SK-N-SH (cell line): ENCODE data around the gene HBQ1. TPM values are rescaled to one million over a fixed set of nuclear protein-coding genes. Genes with fewer than 3 reads are reported as not detected.

Experiments used
- CTCF ChIA-PET: fragments of 300-600, 350-600 bp; formaldehyde crosslinking; extraction: SDS; loops from one replicate; lab custom pipeline; 2021; lab: Yijun Ruan, JAX
- POLR2A ChIA-PET: fragments of 350-600 bp; sonication (Branson Sonifier 250); formaldehyde crosslinking; extraction: SDS; loops from one replicate; lab custom pipeline; 2020; ENCODE audit warnings: antibody characterized with exemption, inconsistent platforms; lab: Yijun Ruan, JAX
- DNase-seq: peaks from one replicate; pipeline ENCODE4 v3.0.0; 2012
- H2AFZ ChIP-seq: fragments of 200-600 bp; sonication (generic); 2 replicates; pipeline ENCODE4 v1.8.1; 2016; ENCODE audit warnings: antibody characterized with exemption, mild to moderate bottlenecking, low read depth
- H3F3A ChIP-seq: fragments of 200-600 bp; sonication (generic); replicated peaks from 2 replicates; pipeline ENCODE3; 2016; ENCODE audit warnings: antibody characterized with exemption, mild to moderate bottlenecking; ENCODE audit not compliant: insufficient read depth
- H3K27ac ChIP-seq, 2 experiments: fragments of 200-500 bp in 1 of 2; fragments of 200-600 bp in 1 of 2; sonication (Bioruptor generic) in 1 of 2; sonication (generic), shearing (Covaris generic) in 1 of 2; 2 replicates each; pipeline versions ENCODE4 v1.5.1 to v1.6.1; 2014 to 2016; ENCODE audit warnings: low read depth in 2 of 2, inconsistent platforms in 1 of 2, low read length in 1 of 2, mild to moderate bottlenecking in 1 of 2, mixed read lengths in 1 of 2
- H3K27me3 ChIP-seq: fragments of 200-600 bp; sonication (generic), shearing (Covaris generic); 2 replicates; pipeline ENCODE4 v1.6.1; 2016; ENCODE audit warnings: mixed run types; ENCODE audit not compliant: insufficient read depth
- H3K36me3 ChIP-seq, 2 experiments: fragments of 200-500 bp in 1 of 2; fragments of 200-600 bp in 1 of 2; sonication (Bioruptor generic) in 1 of 2; sonication (generic) in 1 of 2; replicated peaks in 1 of 2; 2 replicates each; pipeline versions ENCODE3 to v1.5.1; 2014 to 2016; ENCODE audit warnings: low read length in 1 of 2, mild to moderate bottlenecking in 1 of 2; ENCODE audit not compliant: insufficient read depth in 2 of 2, control insufficient read depth in 1 of 2
- H3K4me1 ChIP-seq, 2 experiments: fragments of 200-500 bp in 1 of 2; fragments of 200-600 bp in 1 of 2; sonication (Bioruptor generic) in 1 of 2; sonication (generic), shearing (Covaris generic) in 1 of 2; 2 replicates each; pipeline versions ENCODE4 v1.5.1 to v1.6.1; 2014 to 2016; ENCODE audit warnings: low read depth in 1 of 2, low read length in 1 of 2, mixed run types in 1 of 2; ENCODE audit not compliant: insufficient read depth in 2 of 2, control insufficient read depth in 1 of 2
- H3K4me2 ChIP-seq: fragments of 200-600 bp; sonication (generic), shearing (Covaris generic); 2 replicates; pipeline ENCODE4 v1.6.1; 2017; ENCODE audit warnings: mixed run types
- H3K4me3 ChIP-seq, 2 experiments: fragments of 200-500 bp in 1 of 2; fragments of 200-600 bp in 1 of 2; sonication (Bioruptor generic) in 1 of 2; sonication (generic), shearing (Covaris generic) in 1 of 2; 2 replicates each; pipeline versions ENCODE4 v1.5.1 to v1.8.1; 2014 to 2016; ENCODE audit warnings: low read depth in 2 of 2, inconsistent platforms in 1 of 2, low read length in 1 of 2, mild to moderate bottlenecking in 1 of 2, mixed read lengths in 1 of 2, moderate library complexity in 1 of 2
- H3K79me2 ChIP-seq: fragments of 200-600 bp; sonication (generic); 2 replicates; pipeline ENCODE4 v1.8.1; 2017; ENCODE audit warnings: mild to moderate bottlenecking; ENCODE audit not compliant: insufficient read depth
- H3K9ac ChIP-seq: fragments of 200-600 bp; sonication (generic); 2 replicates; pipeline ENCODE4 v1.6.1; 2017; ENCODE audit warnings: mixed run types
- H3K9me2 ChIP-seq: fragments of 200-600 bp; sonication (generic); 2 replicates; pipeline ENCODE4 v1.6.1; 2017; ENCODE audit warnings: mixed run types
- H3K9me3 ChIP-seq: fragments of 200-600 bp; sonication (generic); 2 replicates; pipeline ENCODE4 v1.6.1; 2017; ENCODE audit warnings: mixed run types, mild to moderate bottlenecking, moderate library complexity
- H4K20me1 ChIP-seq: fragments of 200-600 bp; sonication (generic); 2 replicates; pipeline ENCODE4 v1.6.1; 2017; ENCODE audit warnings: mild to moderate bottlenecking, mixed run types; ENCODE audit not compliant: insufficient read depth
- CTCF ChIP-seq: fragments of 200-600 bp; sonication (generic); IDR thresholded peaks from 2 replicates; pipeline ENCODE4 v1.6.1; 2017; ENCODE audit warnings: antibody characterized with exemption, mild to moderate bottlenecking, moderate library complexity
- GATA2 ChIP-seq: sonication (generic); formaldehyde crosslinking; IDR thresholded peaks from 2 replicates; pipeline ENCODE4 v1.5.0; 2020; ENCODE audit warnings: mild to moderate bottlenecking, missing genetic modification reagents
- IRF3 ChIP-seq: fragments of 150-350 bp; IDR thresholded peaks from 2 replicates; pipeline ENCODE4 v1.6.1; 2016; ENCODE audit warnings: mild to moderate bottlenecking, low read depth, low read length
- JUND ChIP-seq: IDR thresholded peaks from 2 replicates; pipeline ENCODE4 v1.4.0; 2012
- RCOR1 ChIP-seq: fragments of 150-350 bp; IDR thresholded peaks from 2 replicates; pipeline ENCODE4 v1.6.1; 2017; ENCODE audit warnings: antibody characterized with exemption, low read length
- TCF12 ChIP-seq: IDR thresholded peaks from 2 replicates; pipeline ENCODE4 v1.4.0; 2012
- TEAD4 ChIP-seq: IDR thresholded peaks from 2 replicates; pipeline ENCODE4 v1.4.0; 2012; ENCODE audit warnings: mild to moderate bottlenecking, borderline replicate concordance; ENCODE audit not compliant: insufficient read depth
- WGBS: methylation state at CpG from one replicate; pipeline ENCODE4 v1.1.6; 2017; ENCODE audit warnings: low lambda C conversion rate; 5-methylcytosine and 5-hydroxymethylcytosine counted together
- polyA plus RNA-seq, 3 experiments: library from polyadenylated mRNA; depleted of rRNA; stranded (reverse); fragments of >200 nt; gene quantifications; 2 replicates each; pipeline ENCODE4 v1.2.3, GENCODE V29; 2012
- TF ChIP-seq, protein P1 (sequence below): fragments of 150-350 bp; IDR thresholded peaks from 2 replicates; pipeline ENCODE4 v1.6.1; 2017; ENCODE audit warnings: antibody characterized with exemption, low read length, low read depth, borderline replicate concordance
- TF ChIP-seq, protein P2 (sequence below): IDR thresholded peaks from 2 replicates; pipeline ENCODE4 v1.6.1; 2012; ENCODE audit warnings: mild to moderate bottlenecking, low read depth, low read length, moderate library complexity

The HBQ1 gene
- polyA plus RNA-seq, 1 of the 3 experiments (the other 2 are of a cell fraction), result 5.2 TPM

GRCh38 chr16:187330-187729, 7.1 kb downstream of the HBQ1 start:
- Histone ChIP-seq H3K4me1 (no peaks in the 10 kb centered on the region), H3K79me2 (no peaks in the 10 kb centered on the region), H3K9me2 (no peaks in the 10 kb centered on the region), H3F3A (peaks cover 9% of the 10 kb centered on the region), H3K27ac (no peak overlapping the region), H3K9ac (no peak overlapping the region), H3K9me3 (no peaks in the 10 kb centered on the region), H2AFZ (no peak overlapping the region), H3K27me3 (no peaks in the 10 kb centered on the region), H3K4me3 (no peak overlapping the region), H3K36me3 (peaks cover 16 to 47% of the 10 kb centered on the region in 2 experiments), H4K20me1 (0 out of 2 replicates have a peak, but pooled peaks cover 11% of the 10 kb centered on the region), H3K4me2 (no peak overlapping the region)
- ChIA-PET CTCF (interaction anchor here (0.6 kb wide), 1 partner anchor 175 kb away, joined by 3 read pairs; no protein-coding TSS in a partner anchor), POLR2A (no interaction called here)
- no peak for DNase-seq
- 97% methylated on average over 3 of the region's 8 CpGs for WGBS
- TF ChIP-seq, protein P1, sequence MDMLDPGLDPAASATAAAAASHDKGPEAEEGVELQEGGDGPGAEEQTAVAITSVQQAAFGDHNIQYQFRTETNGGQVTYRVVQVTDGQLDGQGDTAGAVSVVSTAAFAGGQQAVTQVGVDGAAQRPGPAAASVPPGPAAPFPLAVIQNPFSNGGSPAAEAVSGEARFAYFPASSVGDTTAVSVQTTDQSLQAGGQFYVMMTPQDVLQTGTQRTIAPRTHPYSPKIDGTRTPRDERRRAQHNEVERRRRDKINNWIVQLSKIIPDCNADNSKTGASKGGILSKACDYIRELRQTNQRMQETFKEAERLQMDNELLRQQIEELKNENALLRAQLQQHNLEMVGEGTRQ, result no peak

- Histone ChIP-seq H3K36me3 (peaks cover 26 to 55% of the 10 kb centered on the region in 2 experiments), H3K79me2 (no peaks in the 10 kb centered on the region), H3K9ac (no peak overlapping the region), H3F3A (peaks cover 17% of the 10 kb centered on the region), H3K4me3 (no peak overlapping the region), H3K9me3 (no peaks in the 10 kb centered on the region), H3K4me1 (no peaks in the 10 kb centered on the region), H2AFZ (no peak overlapping the region), H4K20me1 (0 out of 2 replicates have a peak, but pooled peaks cover 11% of the 10 kb centered on the region), H3K27ac (no peak overlapping the region), H3K4me2 (no peak overlapping the region), H3K27me3 (no peaks in the 10 kb centered on the region), H3K9me2 (no peaks in the 10 kb centered on the region)
- POLR2A ChIA-PET, result no interaction called here
- peak; percentile 50 for DNase-seq
- CTCF ChIA-PET, result interaction anchor here (0.8 to 2.2 kb wide), 5 partner anchors 8 to 174 kb away, joined by 3 to 6 read pairs (median 3); partner anchors contain the start of gene HBQ1
- TF ChIP-seq TCF12, result no peak
- peak; percentile 22 for TF ChIP-seq CTCF
- 86% methylated on average over 8 of the region's 8 CpGs for WGBS
These were observed 8.4 kb downstream of the HBQ1 start for GRCh38 chr16:188674-189073.

DNA sequence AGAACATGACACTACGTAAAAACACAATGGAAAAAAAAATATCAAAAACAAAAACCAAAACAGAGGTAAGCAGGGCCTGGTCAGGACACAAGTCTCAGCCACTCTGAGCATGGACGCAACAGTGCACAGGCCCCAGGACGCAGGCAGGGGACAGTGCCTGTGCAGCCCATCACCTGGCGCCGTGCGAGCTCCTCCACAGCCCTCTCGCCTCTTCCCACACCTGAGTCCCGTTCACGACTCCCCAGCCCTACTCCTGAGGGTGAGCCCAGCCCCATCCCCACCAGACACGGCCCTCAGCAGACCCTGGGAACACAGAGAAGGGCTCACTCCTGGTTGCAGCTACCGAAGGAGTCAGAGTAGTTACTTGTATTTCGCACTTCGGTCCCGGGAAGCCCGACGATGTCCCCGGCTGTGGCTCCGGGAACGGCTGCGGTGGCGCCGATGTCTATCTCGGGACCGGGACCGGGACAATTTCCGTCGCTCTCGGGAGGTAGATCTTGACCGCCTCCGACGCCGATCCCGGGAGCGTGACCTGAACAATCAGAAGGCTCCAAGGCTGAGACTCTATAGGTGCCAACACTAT, 9.4 kb downstream of the HBQ1 start:
- peaks cover 32 to 56% of the 10 kb centered on the region in 2 experiments for H3K36me3 ChIP-seq
- CTCF ChIA-PET, result interaction anchor here (1.4 to 4.9 kb wide), 3 partner anchors 8 to 124 kb away, joined by 3 to 44 read pairs (median 6); partner anchors contain the start of gene HBQ1
- TF ChIP-seq JUND (no peak), RCOR1 (no peak), TEAD4 (no peak), IRF3 (no peak), GATA2 (CRISPR knock-in tag) (no peak)
- TF ChIP-seq, protein P2, sequence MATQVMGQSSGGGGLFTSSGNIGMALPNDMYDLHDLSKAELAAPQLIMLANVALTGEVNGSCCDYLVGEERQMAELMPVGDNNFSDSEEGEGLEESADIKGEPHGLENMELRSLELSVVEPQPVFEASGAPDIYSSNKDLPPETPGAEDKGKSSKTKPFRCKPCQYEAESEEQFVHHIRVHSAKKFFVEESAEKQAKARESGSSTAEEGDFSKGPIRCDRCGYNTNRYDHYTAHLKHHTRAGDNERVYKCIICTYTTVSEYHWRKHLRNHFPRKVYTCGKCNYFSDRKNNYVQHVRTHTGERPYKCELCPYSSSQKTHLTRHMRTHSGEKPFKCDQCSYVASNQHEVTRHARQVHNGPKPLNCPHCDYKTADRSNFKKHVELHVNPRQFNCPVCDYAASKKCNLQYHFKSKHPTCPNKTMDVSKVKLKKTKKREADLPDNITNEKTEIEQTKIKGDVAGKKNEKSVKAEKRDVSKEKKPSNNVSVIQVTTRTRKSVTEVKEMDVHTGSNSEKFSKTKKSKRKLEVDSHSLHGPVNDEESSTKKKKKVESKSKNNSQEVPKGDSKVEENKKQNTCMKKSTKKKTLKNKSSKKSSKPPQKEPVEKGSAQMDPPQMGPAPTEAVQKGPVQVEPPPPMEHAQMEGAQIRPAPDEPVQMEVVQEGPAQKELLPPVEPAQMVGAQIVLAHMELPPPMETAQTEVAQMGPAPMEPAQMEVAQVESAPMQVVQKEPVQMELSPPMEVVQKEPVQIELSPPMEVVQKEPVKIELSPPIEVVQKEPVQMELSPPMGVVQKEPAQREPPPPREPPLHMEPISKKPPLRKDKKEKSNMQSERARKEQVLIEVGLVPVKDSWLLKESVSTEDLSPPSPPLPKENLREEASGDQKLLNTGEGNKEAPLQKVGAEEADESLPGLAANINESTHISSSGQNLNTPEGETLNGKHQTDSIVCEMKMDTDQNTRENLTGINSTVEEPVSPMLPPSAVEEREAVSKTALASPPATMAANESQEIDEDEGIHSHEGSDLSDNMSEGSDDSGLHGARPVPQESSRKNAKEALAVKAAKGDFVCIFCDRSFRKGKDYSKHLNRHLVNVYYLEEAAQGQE, result no peak
- TF ChIP-seq, protein P1, result no peak

More for the DNA sequence above, 9.4 kb downstream of the HBQ1 start:
- Histone ChIP-seq H3K27me3 (no peaks in the 10 kb centered on the region), H3K4me2 (no peak overlapping the region), H4K20me1 (0 out of 2 replicates have a peak, but pooled peaks cover 14% of the 10 kb centered on the region), H2AFZ (no peak overlapping the region), H3F3A (peaks cover 14% of the 10 kb centered on the region), H3K9ac (no peak overlapping the region), H3K9me2 (no peaks in the 10 kb centered on the region), H3K79me2 (no peaks in the 10 kb centered on the region), H3K9me3 (no peaks in the 10 kb centered on the region), H3K27ac (no peak overlapping the region), H3K4me1 (no peaks in the 10 kb centered on the region), H3K4me3 (no peak overlapping the region)
- POLR2A ChIA-PET, result no interaction called here
- WGBS, result 96% methylated on average over 26 of the region's 34 CpGs
- DNase-seq, result no peak
